SK-N-DZ (cell line): ENCODE results near the gene MAMSTR.

Experiments
- DNase-seq: peaks from one replicate; pipeline ENCODE4 v3.0.0-alpha.2; 2015; ENCODE audit warnings: low spot score

The MAMSTR gene

GRCh38 chr19:48746110-48746509 is 26.6 kb upstream of the MAMSTR start:
- no peak for DNase-seq

GRCh38 chr19:48745208-48745995 is 25.9 kb upstream of the MAMSTR start:
- DNase-seq, result peak; percentile 43

- DNase-seq, result no peak
Measured at GRCh38 chr19:48742096-48742495, 22.6 kb upstream of the MAMSTR start.

- no peak for DNase-seq
Measured at GRCh38 chr19:48741129-48741999, 21.8 kb upstream of the MAMSTR start.

GRCh38 chr19:48740164-48740972 is 20.8 kb upstream of the MAMSTR start, which contains the start of gene RASIP1:
RASIP1 (minus strand) TSS chr19:48740610; CDS start chr19:48740282, 328 bp downstream.
- DNase-seq, result no peak

- no peak for DNase-seq
Measured at GRCh38 chr19:48739404-48740163, 20.1 kb upstream of the MAMSTR start.

GRCh38 chr19:48738557-48739403 is 19.3 kb upstream of the MAMSTR start:
- DNase-seq, result peak; percentile 83

GRCh38 chr19:48737360-48737998 is 18.0 kb upstream of the MAMSTR start:
- DNase-seq, result no peak

GRCh38 chr19:48735031-48735615 is 15.6 kb upstream of the MAMSTR start:
- no peak for DNase-seq

- DNase-seq, result no peak
Measured at GRCh38 chr19:48734625-48735024, 15.1 kb upstream of the MAMSTR start.

GRCh38 chr19:48731452-48731851 is 11.9 kb upstream of the MAMSTR start:
- DNase-seq, result no peak

- no peak for DNase-seq
Measured at GRCh38 chr19:48728911-48729664, 9.6 kb upstream of the MAMSTR start.

GRCh38 chr19:48726556-48726955 is 7.0 kb upstream of the MAMSTR start:
- DNase-seq, result no peak

GRCh38 chr19:48724796-48725753 is 5.5 kb upstream of the MAMSTR start:
- peak; percentile 30 for DNase-seq

GRCh38 chr19:48722196-48722708 is 2.7 kb upstream of the MAMSTR start:
- DNase-seq, result no peak

- peak; percentile 96 for DNase-seq
Measured at GRCh38 chr19:48720613-48721296, 1.2 kb upstream of the MAMSTR start.
